NCI-H128 (cell line): ENCODE measurements around the gene RPH3AL.
"Not testable (repeated sequence)": the region's sequence is repeated elsewhere in the genome, so short reads cannot be mapped to it uniquely, and the experiment has no call there.

ENCODE experiments used
- DNase-seq: peaks from one replicate; lab custom pipeline; 2025; ENCODE audit not compliant: unreplicated experiment; lab: John Stamatoyannopoulos, UW

Gene RPH3AL

DNA sequence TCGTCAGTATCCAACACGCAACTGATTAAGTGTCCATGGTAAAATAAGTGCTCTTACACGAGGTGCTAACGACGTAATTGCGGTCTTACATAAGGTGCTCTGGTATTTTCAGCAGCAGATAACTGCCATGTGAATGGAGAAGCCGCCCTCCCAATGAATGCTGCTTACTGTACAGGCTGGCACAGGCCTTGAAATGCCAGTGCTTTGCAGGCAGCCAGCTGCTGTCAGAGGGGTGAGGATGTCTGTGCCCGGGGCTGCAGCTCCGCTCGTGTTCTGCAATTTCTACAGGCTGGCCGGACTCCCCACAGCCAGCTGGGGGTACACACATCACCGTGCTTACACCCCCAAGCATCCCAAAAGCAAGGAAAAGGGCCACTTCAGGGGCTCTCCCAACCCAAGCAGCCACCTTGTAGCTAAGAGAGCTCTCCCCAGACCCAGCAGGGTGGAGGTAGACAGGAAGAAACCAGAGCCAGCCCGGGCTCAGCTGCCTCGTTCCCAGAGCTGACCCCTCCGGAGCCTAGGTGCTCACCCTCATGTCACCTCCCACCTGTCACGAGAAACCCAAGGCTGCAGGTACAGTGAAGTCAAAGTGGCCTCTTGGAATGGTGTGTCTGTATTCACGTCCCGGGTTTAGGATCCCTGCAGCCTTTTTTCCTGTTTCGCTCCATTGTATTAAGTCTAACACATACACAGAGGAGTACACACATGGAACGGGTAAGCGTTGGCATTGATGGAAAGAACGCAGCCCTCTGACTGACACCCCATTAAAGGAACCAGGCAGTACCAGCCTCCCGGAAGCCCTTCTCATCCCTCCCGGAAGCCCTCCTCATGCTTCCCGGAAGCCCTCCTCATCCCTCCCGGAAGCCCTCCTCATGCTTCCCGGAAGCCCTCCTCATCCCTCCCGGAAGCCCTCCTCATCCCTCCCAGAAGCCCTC, 27.2 kb upstream of the RPH3AL start:
- DNase-seq, result no peak

DNA sequence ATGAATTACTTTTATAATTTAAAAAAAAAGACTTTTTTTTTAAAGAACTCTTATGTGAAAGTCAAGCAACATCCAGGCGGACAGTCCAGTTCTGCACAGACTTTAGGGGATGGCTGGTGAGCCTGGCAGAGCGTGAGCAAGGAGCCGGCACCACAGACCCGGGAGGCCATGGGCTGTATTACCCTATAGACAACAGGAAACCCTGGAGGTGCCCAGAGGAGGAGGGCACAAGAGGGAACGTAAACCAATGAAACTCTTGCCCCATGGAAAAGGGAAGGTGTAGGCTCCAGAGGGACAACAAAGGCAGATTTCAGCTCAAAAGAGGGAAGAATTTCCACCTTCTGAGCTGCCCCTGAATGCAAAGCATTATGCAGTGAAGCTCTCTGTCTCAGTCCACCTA, 25.5 kb upstream of the RPH3AL start:
- DNase-seq, result no peak

DNA sequence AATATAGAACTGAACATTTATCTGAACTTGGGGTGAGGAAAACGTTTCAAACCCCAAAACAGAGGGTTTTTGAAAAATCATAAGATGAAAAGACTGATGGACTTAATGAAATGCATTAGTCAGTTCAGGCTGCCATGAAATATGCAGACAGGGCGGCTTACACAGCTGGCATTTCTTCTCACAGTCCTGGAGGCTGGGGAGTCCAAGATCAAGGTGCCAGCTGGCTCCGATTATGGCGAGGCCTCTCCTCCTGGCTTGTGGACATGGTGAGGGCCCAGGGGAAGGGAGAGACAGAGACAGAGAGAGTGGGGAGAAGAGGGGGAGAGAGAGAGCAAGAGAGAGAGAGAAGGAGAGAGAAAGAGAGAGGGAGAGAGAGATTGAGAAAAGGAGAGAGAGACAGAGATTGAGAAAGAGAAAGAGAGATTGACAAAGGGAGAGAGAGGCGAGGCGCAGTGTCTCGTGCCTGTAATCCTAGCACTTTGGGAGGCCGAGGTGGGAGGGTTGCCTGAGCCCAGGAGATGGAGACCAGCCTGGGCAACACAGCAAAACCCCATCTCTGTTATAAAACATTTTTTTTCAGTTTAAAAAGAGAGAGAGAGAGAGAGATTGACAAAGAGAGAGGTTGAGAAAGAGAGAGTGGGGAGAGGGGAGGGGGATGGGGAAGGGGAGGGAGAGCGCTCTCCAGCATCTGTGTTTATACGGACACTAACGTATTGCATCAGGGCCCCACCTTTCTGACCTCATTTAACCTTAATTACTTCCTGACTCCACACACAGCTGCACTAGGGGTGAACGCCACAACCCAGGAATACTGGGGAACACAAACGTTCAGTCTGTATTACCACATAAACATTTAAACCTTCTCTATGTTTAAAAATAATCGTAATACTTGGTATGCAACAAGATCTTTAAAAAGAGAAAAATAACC, 24.6 kb upstream of the RPH3AL start:
- DNase-seq, result no peak

DNA sequence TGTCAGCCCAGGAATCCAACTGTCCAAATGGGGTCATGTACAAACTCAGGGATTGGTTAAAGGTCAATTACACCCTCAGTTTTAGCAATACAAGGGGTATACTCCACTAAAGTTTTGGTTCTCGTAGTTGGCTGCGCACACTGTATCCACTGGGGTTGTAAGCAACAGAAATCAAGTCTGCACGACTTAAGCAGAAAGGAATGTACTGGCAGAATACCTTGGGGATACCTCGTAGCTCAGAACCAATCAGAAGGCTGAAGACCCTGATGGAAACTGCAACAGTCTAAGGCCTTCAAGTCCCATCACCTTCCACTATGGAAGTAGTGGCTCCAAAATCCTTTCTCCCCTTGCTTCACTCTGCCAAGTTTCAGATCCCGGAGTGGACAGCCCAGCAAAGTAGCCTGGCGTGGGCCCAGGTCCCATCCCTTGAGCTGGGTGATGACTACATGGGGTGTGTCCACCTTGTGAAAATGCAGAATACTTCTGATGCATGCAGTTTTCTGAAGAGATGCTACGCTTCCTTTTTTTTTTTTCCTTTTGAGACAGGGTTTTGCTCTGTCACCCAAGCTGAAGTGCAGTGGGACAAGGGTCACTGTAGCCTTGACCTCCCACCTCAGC, 21.1 kb upstream of the RPH3AL start:
- DNase-seq, result no peak

- no peak for DNase-seq
Measured at GRCh38 chr17:372157-373152, 19.8 kb upstream of the RPH3AL start.

DNA sequence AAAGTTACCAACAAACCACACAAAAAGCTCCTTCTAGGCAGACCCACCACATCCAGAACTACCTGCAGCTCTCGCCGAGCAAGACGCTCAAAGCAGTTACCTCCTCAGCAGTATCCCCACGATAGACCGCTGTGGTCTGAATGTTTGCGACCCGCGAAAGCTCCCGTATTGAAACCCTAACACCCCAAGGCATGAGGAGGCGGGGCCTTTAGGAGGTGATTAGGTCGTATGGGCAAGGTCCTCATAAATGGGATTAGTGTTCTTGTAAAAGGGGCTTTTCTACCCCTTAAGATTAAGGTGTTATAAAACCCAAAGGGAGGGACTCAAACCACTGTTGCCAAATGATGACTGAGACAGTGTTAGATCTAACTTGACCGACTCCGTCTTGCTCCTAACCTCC, 19.0 kb upstream of the RPH3AL start:
- DNase-seq, result no peak

DNA sequence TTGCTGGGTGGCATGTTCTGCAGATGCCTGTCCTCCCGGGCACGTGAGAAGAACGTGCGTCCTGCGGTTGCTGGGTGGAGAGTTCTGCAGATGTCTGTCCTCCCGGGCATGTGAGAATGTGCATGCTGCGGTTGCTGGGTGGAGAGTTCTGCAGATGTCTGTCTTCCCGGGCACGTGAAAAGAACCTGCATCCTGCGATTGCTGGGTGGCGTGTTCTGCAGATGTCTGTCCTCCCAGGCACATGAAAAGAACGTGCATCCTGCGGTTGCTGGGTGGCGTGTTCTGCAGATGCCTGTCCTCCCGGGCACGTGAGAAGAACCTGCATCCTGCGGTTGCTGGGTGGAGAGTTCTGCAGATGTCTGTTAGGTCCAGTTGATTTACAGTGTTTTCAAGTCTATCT, 15.0 kb upstream of the RPH3AL start:
- not testable (repeated sequence) for DNase-seq

DNA sequence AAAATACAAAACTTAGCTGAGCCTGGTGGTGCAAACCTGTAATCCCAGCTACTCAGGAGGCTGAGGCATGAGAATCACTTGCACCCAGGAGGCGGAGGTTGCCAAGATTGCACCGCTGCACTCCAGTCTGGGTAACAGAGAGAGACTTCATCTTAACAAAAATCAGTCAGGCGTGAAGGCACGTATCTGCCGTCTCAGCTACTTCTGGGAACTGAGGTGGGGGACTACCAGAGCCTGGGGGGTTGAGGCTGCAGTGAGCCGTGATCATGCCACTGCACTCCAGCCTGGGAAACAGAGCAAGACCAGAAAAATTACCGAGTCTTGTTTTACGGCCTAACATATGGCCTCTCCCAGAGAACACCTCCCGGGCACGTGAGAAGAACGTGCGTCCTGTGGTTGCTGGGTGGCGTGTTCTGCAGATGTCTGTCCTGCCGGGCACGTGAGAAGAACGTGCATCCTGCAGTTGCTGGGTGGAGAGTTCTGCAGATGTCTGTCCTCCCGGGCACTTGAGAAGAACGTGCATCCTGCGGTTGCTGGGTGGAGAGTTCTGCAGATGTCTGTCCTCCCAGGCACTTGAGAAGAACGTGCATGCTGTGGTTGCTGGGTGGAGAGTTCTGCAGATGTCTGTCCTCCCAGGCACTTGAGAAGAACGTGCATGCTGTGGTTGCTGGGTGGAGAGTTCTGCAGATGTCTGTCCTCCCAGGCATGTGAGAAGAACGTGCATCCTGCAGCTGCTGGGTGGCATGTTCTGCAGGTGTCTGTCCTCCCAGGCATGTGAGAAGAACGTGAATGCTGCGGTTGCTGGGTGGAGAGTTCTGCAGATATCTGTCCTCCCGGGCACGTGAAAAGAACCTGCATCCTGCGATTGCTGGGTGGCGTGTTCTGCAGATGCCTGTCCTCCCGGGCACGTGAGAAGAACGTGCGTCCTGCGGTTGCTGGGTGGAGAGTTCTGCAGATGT, 14.3 kb upstream of the RPH3AL start:
- not testable (repeated sequence) for DNase-seq

DNA sequence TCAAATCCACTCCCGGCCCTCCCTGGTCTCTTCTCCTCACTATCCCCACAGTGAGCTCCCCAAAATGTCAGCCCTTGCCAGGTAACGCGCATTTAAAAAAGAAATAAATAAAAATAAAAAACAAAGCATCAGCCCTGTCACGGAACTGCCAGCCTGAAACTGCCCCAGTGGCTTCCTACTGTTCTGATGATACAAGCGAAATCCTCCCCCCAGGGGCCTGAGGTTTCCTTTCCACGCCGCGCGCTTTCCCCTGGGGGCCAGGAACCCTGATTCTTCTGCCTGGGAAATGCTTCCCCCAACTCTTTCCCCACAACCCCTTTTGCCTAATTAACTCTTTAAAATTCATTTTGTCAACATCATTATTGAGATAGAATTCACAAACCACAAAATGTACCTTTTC, 12.2 kb upstream of the RPH3AL start:
- DNase-seq, result no peak

- no peak for DNase-seq
Measured at GRCh38 chr17:364308-364707, 11.7 kb upstream of the RPH3AL start.

DNA sequence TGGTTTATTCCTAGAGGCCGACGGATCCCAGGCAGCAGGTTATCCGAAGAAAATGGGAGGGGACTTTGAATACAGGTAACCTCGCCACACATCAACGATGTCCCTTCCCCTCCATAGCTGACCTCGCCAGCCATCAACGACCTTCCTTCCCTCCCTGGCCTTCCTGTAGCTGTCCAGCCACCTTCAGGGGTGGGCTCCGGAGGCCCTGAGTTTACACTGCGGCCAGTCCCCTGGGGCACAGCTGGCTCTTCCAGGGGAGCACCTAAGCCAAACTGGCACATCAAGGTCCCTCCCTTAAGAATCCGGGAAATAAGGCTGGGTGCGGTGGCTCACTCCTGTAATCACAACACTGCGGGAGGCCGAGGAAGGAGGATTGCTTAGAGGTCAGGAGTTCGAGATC, 10.1 kb upstream of the RPH3AL start:
- no peak for DNase-seq

- DNase-seq, result no peak
Measured at GRCh38 chr17:360092-360750, 7.6 kb upstream of the RPH3AL start.

- DNase-seq, result no peak
Measured at GRCh38 chr17:358491-359151, 6.0 kb upstream of the RPH3AL start.

DNA sequence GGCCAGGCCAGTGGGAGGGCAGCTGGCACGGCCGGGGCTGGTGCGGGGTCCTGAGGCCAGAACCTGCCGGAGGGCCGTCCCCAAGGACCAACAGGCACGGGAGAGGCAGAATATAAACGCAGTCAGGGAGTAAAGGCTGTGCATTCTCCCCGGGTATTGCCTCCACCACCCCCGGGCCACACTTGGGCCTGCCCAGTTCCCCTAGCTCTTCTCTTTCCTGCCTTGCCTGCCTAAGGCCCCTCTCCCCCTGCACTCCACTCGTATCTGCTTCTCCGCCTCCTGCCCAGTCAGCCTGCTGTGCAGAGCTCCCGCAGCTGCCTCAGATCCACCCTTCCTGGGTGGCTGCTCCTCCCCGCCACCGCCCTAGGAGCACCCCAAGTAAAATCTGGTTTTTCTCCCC, 5.0 kb upstream of the RPH3AL start:
- DNase-seq, result no peak

DNA sequence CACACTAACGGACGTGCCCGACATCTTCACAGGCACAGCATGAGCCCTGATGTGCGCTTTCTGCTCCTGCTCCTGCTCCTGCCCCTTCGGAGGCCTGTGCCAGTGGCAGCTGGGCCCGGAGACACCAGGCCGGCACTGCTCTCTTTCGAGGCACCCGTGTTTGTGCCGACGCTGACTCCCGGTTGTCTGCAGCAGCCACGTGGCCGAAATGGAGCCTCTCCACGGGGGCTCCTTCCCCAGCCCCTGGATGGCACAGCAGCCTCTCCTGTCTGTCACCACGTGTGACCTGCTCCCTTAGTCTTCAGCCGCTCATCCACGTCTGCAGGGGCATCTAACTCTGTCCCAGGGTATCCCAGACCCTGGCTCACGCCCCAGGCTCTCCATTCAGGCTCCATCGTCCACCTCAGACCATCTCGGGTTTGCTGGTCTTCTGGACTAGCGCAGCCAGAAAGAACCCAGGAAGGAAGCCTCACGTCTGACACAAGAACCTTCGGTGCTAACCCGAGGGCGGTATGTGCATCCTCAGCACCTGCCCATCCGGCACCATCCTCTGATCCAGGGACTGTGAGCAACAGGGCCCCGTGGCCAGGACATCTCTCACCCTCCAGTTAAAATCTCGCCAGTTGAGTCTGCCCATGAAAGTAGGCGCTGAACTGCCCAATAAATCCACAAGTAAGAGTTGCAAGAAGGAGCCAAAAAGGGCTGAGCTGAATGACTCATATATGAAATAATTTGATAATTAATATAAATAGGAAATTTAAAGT, 4.2 kb upstream of the RPH3AL start:
- no peak for DNase-seq

DNA sequence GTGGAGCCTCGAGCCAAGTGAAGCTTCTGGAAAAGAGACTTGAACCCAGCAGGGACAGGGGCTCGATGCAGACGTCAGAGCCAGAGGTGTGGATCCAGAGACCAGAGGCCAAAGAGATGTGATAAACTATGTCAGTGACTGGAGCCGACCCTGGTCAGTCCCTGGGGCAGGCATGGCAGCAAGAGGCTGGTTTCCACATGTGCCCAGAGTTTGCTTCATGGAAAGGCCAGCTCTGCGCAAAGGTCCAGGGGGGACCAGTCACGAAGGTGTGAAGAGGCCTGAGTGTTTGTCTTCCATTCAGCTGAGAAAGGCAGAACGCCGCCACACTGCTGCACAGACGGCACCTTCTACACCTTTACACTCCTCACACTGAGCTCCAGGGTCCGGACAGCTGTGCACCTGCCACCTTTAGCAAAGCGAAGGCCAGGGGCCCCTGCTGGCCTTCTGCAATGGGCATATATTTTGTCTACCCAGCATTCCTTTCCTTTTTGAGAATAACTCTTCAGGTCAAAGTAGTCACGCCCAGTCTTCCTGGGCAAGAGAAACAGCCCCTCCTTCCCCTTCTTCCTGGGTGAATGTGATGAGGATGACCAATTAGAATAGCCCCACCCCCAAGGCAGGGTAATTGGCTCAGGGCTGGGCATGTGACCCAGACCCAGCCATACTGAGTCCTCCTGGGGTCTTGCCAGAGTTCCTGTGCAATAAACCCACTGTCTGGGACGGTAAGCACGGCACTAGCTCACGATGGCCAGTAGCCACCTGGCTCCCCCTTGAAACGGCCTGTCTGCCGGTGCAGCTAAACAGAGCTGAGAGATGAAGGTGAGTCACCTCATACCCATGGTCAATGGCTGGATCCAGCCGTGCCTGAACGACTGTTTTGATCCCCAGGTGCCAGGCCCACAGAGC, 2.3 kb upstream of the RPH3AL start:
- no peak for DNase-seq
